Endothelial cell (in vitro differentiated cells): ENCODE measurements around the gene SLC44A3. TPM values are rescaled to one million over a fixed set of nuclear protein-coding genes. Genes with fewer than 3 reads are reported as not detected.

ENCODE experiments used
- DNase-seq: peaks from one replicate; pipeline ENCODE4 v3.0.0; 2021; ENCODE audit warnings: low spot score
- H3K27ac Mint-ChIP-seq: one replicate; pipeline ENCODE4 v1.8.0; 2021; ENCODE audit warnings: mixed read lengths, inconsistent platforms; ENCODE audit not compliant: unreplicated experiment
- H3K27me3 Mint-ChIP-seq: one replicate; pipeline ENCODE4 v1.8.0; 2021; ENCODE audit warnings: mild to moderate bottlenecking, moderate library complexity, mixed read lengths, inconsistent platforms; ENCODE audit not compliant: unreplicated experiment
- H3K36me3 Mint-ChIP-seq: one replicate; pipeline ENCODE4 v1.8.0; 2021; ENCODE audit warnings: mild to moderate bottlenecking, low read depth, mixed read lengths, inconsistent platforms; ENCODE audit not compliant: unreplicated experiment
- H3K4me1 Mint-ChIP-seq: one replicate; pipeline ENCODE4 v1.8.0; 2021; ENCODE audit warnings: mild to moderate bottlenecking, mixed read lengths, inconsistent platforms; ENCODE audit not compliant: unreplicated experiment
- H3K4me3 Mint-ChIP-seq: one replicate; pipeline ENCODE4 v1.8.0; 2021; ENCODE audit warnings: mild to moderate bottlenecking, mixed read lengths, inconsistent platforms; ENCODE audit not compliant: unreplicated experiment
- H3K9me3 Mint-ChIP-seq: one replicate; pipeline ENCODE4 v1.8.0; 2021; ENCODE audit warnings: mixed read lengths, inconsistent platforms; ENCODE audit not compliant: unreplicated experiment
- CTCF ChIP-seq: fragments of 200-600 bp; sonication (generic); IDR thresholded peaks from one replicate; pipeline ENCODE4 v1.5.0; 2021; ENCODE audit warnings: antibody characterized with exemption; ENCODE audit not compliant: unreplicated experiment
- total RNA-seq: library from RNA; stranded (reverse); fragmentation: NEBNext Ultra II Directional; extraction: Animal tissue kit (Norgen Biotek cat#: 25700); gene quantifications from one replicate; pipeline ENCODE4 v1.2.1, GENCODE V29; 2021; ENCODE audit not compliant: unreplicated experiment

The SLC44A3 gene
- total RNA-seq, 1 donor from 2014 or later = 2.7 TPM

DNA sequence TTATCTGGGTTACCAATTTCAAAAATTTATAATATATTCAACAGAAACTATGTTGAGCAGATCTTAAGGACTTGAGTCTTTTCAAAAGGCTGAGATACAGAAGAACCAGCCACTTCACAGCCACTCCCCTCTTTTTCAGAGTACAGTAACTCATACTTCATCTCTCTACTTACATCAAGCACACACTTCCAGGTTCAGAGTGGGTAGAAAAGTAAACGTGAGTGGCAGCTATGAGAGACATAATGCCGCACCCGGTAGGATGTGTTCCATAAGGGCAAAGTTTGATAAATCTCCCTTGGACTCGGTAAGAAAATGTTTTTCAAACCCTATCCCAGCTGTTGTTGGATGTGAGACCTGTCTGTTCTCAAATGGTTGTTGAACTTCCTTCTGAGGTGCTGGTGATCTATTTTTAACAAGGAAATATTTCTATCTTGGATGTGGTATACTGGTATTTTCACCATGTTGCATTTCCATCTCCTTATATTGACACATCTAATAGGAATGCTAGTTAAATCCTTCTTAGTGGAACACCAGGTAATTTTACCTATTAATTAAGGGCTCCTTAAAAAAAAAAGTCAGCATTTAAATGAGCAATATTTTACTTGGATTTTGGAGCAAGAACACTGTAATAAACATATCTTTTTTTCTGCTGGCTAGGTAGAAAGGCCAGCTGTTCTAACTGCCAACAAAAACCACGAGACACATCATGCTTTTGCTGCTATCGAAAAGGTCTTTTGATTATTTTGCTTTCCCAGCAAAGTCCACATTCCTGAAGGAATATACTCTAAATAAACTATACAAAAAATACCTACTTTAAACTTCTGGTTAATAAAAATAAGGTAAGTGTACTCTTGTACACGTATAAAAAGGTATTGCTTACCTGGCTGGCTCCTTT is 78.6 kb downstream of the SLC44A3 start:
- H3K27me3 Mint-ChIP-seq = peaks cover 2% of the 10 kb centered on the region
- no peak overlapping the region for H3K27ac Mint-ChIP-seq
- H3K9me3 Mint-ChIP-seq = no peaks in the 10 kb centered on the region
- H3K4me1 Mint-ChIP-seq = no peaks in the 10 kb centered on the region
- H3K4me3 Mint-ChIP-seq = no peak overlapping the region
- no peak for DNase-seq
- peaks cover 50% of the 10 kb centered on the region for H3K36me3 Mint-ChIP-seq
- no peak for TF ChIP-seq CTCF

- no peak overlapping the region for H3K4me3 Mint-ChIP-seq
- no peak for TF ChIP-seq CTCF
- peaks cover 3% of the 10 kb centered on the region for H3K4me1 Mint-ChIP-seq
- peaks cover 2% of the 10 kb centered on the region for H3K27me3 Mint-ChIP-seq
- no peaks in the 10 kb centered on the region for H3K9me3 Mint-ChIP-seq
- no peak for DNase-seq
- peaks cover 47% of the 10 kb centered on the region for H3K36me3 Mint-ChIP-seq
- H3K27ac Mint-ChIP-seq = no peak overlapping the region
Measured at GRCh38 chr1:94899756-94900155, 79.6 kb downstream of the SLC44A3 start.

DNA sequence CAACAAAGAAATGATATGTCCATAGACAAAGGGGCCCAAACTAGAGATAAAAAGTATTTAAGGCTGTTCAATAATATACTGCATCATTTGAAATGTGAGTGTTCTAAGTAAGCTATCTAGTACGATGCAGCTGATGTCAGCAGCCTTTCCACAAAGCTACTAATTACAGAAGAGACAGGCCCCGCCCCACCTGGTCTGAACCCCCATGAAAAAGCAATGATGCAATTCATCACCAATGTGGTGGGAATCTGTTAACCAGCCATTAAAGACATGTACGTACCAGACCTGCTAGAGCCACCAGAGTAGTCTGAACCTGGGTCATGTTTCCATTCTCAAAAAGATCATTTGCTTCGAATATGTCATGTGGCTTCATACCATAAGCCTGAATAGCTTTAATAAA is 81.7 kb downstream of the SLC44A3 start:
- DNase-seq = no peak
- Mint-ChIP-seq H3K27me3 (peaks cover 2% of the 10 kb centered on the region), H3K4me1 (peaks cover 10% of the 10 kb centered on the region), H3K9me3 (no peaks in the 10 kb centered on the region), H3K27ac (peak overlapping the region; percentile 24), H3K36me3 (peaks cover 45% of the 10 kb centered on the region), H3K4me3 (no peak overlapping the region)
- no peak for TF ChIP-seq CTCF

- no peak for TF ChIP-seq CTCF
- Mint-ChIP-seq H3K9me3 (no peaks in the 10 kb centered on the region), H3K27me3 (peaks cover 2% of the 10 kb centered on the region), H3K4me1 (peaks cover 18% of the 10 kb centered on the region), H3K36me3 (peaks cover 54% of the 10 kb centered on the region), H3K27ac (peak overlapping the region; percentile 28), H3K4me3 (peak overlapping the region; percentile 20)
- no peak for DNase-seq
Measured at GRCh38 chr1:94903280-94904009, 83.3 kb downstream of the SLC44A3 start.

DNA sequence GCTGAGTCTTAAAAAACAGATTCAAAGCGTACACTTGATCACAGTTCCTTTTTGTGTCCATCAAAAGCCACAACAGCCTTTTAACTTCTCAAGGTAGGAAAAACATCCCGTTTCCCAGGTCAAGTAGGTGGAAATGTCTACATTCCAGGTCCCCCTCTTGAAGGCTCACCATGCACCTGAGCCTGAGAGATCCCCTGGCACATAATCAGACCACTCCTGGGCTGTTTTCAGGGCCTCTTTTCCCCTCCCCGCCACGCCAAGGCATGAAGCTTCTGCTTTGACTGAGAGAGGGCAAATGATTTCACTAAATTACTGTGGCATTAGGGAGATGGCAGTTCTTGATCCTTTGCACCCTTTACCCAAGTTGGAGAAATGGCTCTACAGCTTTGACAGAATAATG is 85.0 kb downstream of the SLC44A3 start:
- Mint-ChIP-seq H3K27ac (no peak overlapping the region), H3K4me1 (peaks cover 27% of the 10 kb centered on the region), H3K9me3 (no peaks in the 10 kb centered on the region), H3K27me3 (peaks cover 4% of the 10 kb centered on the region), H3K4me3 (no peak overlapping the region), H3K36me3 (peaks cover 58% of the 10 kb centered on the region)
- no peak for TF ChIP-seq CTCF
- no peak for DNase-seq
